HG02870 (cell line): Measurements from ENCODE around the gene LAMTOR5.
"Not testable (repeated sequence)": the region's sequence is repeated elsewhere in the genome, so short reads cannot be mapped to it uniquely, and the experiment has no call there.

ENCODE experiments used
- ATAC-seq: cut with Tn5 transposase; IDR thresholded peaks from one replicate; pipeline ENCODE4 v1.9.1; 2021; ENCODE audit warnings: mild to moderate bottlenecking, moderate library complexity; ENCODE audit not compliant: unreplicated experiment

The LAMTOR5 gene

DNA sequence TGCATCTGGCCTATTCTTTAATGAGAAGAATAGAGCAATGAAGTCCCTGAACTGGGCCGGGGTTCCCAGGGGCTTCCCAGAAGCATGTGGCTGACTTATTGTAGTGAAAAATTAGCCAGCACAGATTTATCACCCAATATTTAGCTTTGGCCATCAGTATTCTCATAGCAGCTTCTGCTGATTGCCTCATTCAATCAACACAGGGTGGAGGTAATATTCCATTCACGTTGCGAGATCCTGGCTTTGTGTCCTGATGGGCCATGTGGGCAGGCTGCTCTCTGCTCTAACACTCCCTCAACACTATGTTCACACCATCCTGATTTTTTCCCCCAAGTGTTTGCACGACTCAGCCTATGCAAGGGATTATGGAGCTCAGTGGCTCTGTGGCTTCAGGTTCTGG is 21.5 kb upstream of the LAMTOR5 start:
- ATAC-seq = no peak

DNA sequence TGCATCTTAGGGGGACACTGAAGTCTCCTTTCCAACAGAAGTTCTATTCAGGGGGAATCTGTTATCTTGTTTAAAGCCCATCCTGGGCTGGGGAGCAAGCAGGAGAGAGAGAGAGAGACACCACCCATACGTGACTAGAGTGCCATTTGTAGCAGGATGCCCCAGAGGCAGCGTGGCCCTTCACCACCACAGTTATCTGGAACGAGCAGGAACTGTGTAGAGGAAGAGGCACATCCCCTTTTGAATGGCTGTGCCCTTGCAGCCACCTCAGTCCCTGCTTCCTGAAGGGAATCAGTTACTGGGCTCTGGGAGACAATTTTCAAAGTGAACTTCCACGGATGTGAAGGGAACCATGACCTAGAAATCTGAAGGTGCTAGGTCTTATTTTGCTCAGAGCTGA is 19.4 kb upstream of the LAMTOR5 start:
- no peak for ATAC-seq

DNA sequence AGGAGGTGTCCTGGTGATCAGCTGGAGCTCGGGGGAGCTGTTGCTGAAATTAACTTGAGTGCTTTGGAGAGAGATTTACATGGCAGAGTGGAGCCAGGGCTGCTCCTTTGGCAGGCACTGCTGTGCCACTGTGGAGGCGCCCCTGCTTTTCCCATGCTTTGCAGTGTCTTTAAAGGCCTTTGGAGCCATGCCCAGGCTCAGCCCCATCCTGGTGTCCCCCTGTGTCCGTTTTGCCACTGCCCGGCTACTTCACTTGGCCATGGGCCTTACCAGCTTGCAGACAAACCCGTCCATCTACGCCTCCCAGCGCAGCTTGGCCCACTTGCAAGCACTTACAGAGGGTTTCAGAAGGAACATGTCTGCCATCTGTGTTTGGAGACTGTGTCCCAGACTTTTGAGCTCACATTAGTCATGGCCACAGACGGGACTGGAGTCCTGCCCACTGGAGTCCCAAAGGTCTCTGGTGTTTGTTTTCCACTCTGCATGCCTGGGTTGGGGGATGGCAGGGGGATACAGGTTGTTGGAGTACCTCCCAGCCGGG is 18.2 kb upstream of the LAMTOR5 start:
- ATAC-seq = no peak

DNA sequence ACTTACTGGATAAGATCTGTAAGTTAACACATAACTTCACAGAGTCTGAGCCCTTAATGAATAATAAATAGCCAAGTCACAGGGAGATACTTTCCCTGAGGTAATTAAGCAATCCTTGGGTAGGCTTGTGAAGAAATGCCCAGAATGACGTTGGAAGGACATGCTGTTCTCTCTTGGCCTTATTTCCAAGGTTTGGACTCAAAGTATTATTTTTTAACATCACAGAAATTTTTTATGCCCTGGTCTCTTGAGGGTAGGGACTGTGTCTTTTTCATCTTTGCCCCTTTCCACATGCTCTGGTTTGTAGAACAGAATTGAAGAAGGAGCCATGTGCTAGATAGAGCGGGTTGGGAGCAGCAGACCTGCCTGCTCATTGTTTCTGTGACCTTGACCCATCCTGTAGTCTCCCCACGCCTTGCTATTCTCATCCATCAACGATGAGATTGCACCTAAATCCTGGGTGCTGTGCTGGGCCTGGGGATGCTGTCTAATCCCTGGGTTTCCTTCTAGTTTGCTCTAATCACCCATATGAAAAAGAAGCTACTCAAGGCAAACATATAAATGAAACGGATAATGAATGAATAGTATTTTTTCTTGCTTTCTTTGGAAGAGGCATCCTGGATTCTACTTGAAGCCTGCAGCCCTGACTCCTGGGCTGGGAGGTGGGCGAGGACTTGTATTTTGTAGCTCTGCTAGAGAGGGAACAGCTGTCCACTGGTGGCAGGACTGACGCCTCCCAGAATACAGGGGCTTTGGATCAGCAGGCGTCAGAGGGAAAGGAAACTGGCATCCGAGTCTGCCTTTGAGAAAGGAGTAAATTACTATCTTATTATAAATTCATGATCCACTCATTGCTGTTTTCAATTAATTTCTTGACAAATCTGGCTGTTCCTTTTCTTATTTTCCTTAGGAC is 17.5 kb upstream of the LAMTOR5 start:
- ATAC-seq = no peak

DNA sequence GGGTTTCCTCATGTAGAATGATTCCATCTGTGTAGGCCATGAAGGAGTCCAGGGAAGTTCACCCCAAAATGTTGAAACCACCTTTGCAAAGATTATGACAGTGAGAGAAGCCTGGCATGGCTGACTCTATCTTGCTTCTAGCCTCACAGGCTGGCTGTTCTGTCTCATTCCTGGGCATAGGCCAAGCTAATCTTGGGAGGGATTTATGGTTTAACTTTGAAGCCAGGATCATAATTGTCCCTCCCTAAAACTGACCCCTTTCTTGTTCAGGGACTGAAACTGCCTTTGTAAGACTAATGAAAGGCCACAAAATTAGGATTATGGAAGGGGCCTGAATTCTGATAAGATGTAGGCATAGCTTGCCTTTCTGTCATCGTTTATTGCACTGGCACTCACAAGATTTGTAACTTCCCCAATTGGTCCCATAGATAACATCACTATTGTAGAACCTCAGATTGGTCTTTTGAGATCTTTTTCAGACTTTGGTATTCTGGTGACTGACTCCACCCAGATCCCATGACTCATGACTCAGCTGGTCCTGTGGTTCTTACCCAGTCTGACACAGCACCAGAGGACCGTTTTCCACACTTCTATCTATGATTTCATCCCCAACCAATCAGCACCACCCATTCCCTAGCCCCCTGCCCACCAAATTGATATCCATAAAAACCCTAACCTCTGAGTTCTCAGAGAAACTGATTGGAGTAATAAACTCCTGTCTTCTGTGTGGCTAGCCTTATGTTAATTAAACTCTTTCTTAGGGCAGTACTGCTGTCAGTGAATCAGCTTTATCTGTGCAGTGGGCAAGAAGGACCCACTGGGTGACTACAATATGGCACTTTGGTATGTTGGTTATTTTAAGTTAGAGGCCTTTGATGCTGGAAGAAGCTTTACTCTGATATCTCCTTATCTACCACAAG is 13.6 kb upstream of the LAMTOR5 start:
- ATAC-seq = no peak

DNA sequence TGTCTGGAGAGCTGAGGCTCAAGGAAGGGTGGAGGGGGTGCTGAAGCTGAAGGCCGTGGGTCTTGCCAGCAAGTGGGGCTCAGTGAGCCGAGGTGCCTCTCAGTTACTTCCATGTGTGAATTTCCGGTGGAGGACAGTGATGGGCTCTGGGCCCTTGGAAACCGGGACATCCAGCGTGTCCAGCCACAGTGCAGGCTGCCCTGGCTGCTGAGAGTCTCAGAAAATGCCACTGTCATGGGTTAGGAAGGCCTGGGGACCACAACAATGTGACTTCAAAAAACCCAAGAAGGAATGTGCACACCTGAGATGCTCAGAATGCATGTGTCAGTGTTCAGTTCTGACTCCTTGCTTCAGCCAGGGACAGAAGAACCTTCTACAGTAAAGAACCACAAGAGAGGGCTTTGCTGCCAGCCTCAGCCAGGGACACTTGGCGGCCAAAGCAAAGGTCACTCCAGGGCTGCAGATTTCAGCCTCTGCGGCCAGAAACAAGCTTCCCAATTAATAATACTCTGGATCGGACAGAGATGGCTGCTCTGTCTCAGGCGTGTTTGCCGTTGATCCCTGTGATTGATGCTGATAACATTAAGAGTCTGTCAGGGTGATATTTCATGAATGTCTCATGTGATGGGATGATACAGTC is 12.6 kb upstream of the LAMTOR5 start:
- no peak for ATAC-seq

DNA sequence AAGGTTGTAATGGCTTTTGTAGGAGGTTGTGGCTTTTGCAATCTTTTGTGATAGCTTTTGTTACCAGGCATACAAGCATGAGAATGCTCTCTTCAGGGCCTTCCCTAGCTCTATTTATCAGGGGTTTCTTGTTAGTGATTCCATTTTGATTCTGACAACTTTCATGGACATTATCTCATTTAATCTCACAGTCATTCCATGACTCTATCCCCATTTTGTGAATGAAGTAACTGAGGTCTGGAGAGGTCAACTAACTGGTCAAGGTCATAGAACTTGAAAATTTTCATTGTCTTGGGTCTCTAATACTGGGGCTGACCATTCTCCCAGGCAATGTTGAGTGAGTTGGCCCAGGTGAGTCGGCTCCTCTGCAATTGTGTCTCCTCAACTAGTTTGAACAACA is 11.2 kb upstream of the LAMTOR5 start:
- no peak for ATAC-seq

DNA sequence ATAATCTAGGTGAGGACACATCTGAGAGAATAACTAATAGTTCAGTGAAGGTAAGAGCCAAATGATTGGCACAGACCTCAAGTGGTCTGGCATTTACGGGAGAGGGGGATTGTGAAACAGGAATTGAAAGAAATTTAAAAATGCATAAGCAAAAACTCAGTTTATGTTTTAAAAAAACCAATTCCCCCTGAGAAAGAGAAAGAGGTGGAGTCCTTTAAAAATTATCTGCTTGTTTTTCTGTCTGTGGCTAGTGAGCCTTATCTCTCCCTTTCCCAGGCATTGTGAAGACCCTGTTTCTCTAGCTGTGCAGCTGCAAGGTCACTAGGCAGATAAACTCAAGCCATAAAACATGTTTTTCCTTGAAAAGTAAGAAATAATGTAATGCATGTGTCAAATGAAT is 5.6 kb upstream of the LAMTOR5 start:
- not testable (repeated sequence) for ATAC-seq

DNA sequence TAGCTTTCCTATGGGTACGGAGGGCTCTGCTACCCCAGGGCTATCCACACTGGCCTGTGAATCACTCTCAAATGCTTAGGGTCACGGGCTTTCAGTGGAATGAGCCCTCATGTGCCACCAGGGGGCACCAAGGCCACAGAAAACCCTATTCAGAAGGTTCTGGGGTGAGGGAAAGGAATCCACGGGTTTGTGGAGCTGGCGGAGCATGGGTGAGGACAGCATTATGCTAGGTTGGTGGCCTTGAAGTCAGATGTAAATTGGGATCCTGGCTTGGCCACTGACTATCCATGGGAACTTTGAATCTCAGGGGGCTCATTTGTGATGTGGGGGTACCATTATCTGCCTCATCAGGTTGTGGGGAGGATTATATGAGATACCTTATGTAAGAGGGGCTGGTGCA is 5.1 kb upstream of the LAMTOR5 start:
- ATAC-seq = no peak

DNA sequence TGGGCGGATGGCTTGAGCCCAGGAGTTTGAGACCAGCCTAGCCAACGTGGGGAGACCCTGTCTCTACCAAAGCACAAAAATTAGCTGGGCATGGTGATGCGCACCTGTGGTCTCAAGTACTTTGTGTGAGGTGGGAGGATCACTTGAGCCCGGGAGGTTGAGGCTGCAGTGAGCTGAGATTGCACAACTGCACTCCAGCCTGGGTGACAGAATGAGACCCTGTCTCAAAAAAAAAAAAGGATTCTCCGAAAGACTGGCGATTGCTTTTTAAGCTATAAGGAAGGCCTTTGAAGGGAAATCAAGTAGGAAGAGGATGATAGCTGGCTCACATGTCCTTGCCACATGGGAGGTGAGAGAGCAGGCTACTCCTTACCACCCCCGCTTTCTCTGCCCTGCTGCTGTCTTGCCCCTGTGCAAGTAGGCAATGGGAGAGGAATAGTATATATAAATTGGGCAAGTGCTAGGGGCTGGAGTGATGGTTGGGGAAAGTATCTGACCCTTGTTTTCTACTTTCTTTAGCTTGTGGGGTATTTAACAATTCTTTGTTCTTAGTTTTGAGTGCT is 3.8 kb upstream of the LAMTOR5 start:
- ATAC-seq = no peak

DNA sequence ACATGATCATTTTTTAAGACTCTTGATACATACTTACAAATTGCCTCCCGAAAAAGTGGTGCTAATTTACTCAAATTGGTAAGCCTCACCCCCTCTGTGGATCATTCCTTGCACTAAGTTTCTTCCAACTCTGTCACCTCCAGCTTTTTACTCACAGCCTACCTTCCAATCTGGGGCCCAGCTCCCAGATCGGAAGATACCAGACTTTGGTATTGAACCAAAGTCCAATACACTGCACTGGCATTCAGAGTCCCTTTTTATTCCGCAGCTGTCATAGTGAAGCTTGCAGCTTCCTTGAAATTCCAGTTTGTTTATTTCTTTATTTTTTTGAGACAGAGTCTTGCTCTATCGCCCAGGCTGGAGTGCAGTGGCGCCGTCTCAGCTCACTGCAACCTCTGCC is 1.8 kb upstream of the LAMTOR5 start:
- no peak for ATAC-seq

DNA sequence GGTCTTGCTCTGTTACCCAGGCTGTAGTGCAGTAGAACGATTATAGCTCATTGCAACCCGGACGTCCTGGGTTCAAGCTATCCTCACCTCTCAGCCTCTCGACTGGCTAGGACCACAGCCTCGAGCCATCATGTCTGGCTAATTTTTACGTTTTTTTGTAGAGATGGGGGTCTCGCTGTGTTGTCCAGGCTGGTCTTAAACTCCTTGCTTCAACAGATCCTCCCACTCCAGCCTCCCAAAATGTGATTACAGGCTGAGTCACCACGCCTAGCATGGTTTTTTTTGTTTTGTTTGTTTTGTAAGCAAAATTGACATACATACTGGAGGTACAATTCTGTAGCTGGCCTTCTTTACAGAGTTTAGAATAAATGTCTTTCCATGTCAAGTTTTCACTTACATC is 994 bp upstream of the LAMTOR5 start:
- no peak for ATAC-seq

DNA sequence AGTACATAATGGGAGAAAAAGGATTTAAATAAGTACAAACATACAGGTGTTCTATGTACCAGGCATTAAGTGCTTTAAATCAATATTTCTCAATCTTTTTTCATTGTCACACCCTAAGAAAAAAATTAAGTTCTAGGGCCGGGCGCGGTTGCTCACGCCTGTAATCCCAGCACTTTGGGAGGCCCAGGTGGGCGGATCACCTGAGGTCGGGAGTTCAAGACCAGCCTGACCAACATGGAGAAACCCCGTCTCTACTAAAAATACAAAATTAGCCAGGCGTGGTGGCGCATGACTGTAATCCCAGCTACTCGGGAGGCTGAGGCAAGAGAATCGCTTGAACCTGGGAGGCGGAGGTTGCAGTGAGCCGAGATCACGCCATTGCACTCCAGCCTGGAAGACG is 1.1 kb downstream of the LAMTOR5 start:
- not testable (repeated sequence) for ATAC-seq

DNA sequence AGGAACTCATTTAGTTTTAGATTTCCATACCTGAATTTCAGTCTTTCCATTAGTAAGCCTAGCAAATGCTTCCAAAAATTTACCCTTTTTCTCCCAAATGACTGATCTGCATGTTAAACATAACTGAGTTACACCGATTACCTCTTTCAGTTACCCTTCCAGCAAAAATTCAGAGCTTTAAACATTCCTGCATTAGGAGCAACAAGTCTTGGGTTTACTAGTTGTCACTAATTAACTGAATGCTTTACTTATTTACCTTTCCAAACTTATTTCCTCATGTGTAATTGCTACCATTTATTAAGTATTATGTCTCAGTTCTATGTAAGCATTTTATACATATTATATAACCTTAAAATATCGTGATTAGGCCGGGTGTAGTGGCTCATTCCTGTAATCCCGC is 3.1 kb downstream of the LAMTOR5 start:
- no peak for ATAC-seq

DNA sequence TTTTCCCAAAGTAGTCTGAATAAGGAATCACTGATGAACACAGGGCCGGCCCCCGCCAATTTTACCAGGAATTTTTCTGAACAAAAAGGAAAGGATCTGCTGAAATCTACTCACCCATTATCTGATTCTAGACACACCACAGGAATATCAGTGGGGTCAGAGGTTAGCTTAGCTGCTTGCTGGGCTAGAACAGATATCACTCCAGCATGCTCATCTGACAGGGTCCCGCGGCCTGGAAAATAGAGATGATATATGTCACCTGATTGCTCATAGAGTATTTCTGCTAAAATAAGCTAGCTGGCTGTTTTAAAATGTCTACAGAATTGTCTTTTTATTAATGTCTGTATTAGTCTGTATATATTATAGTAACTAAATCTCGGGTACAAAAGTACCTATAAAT is 3.7 kb downstream of the LAMTOR5 start:
- ATAC-seq = no peak

DNA sequence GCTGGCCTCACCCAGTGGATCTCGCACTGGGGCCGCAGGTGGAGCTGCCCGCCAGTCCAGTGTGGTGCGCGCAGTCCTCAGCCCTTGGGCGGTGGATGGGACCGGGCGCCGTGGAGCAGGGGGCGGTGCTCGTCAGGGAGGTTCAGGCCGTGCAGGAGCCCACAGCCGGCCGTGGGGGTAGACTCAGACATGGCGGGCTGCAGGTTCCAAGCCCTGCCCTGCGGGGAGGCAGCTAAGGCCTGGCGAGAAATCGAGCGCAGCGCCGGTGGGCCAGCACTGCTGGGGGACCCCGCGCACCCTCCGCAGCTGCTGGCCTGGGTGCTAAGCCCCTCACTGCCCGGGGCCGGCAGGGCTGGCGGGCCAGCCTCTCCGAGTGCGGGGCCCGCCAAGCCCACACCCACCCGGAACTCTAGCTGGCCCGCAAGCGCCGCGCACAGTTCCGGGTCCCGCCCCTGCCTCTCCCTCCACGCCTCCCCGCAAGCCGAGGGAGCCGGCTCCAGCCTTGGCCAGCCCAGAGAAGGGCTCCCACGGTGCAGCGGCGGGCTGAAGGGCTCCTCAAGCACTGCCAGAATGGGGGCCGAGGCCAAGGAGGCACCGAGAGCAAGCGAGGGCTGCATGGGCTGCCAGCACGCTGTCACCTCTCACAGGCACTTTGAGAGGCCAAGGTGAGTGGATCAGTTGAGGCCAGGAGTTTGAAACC is 11.1 kb downstream of the LAMTOR5 start:
- not testable (repeated sequence) for ATAC-seq

DNA sequence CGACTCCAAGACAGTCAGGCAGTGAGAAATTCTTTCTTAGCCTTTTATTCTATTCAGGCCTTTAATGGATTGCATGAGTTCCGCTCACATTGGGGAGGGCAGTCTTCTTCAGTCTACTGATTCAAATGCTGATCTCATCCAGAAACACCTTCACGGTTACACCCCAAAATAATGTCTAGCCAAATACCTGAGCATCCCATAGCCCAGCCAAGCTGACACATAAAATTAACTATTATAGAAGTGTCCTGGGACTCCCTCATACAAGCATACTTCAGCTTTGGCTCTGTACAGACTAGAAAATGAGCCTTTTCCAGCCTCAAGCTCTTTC is 13.0 kb downstream of the LAMTOR5 start:
- ATAC-seq = no peak

DNA sequence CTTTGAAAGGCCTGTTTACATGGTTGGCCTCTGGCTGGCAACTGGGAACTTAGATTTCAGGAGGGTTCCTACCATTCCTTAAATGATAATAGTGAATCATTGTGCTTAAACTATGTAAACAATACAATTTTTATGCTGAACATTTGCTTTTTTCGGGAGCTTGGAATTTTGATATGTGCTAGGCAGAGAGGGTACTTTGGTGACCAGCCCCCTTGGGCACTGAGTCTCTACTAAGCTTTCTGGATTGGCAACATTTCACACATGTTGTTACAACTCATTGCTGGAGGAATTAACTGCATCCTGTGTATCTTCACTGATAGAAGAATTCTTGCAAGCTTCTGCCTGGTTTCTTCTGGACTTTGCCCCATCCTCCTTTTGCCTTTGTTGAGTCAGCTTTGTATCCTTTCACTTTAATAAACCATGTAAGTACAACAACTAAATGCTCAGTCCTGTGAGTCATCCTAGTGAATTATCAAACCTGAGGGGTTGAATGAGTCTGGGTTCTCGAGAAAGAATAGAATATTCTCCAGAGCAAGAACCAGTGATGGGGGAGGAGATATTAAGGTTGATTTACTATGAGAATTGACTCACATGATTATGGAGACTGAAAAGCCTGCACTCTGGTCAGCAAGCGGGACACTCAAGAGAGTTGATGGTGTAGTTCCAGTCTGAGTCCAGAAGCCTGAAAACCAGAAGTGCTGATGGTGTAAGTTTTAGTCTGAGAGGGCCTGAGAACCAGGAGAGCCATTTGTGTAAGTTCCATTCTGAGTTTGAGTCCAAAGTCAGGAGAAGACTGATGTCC is 13.6 kb downstream of the LAMTOR5 start:
- ATAC-seq = no peak

DNA sequence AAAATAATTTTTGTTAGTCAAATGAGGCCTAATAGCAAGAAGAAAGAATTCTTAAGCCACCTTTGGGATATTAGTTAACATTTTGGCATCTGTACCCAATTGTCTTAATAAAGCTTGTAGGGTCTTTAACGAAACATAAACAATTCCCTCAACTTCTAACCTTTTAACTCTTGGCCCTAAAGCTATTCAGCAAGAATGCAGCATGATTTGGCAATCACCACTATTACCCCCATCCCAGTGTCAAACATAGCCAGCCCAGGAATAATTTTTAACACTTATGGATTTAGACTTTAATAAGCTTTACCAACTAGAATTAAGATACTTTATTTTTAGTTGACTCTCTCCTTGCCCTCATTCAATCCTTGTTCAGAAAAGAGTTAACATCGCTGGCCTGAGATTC is 14.2 kb downstream of the LAMTOR5 start:
- ATAC-seq = no peak
